Activated CD4-positive, alpha-beta T cell treated with anti-CD3 and anti-CD28 coated beads, Interleukin-2, Interleukin-6, amounts not matched to agents 100 ng/mL and 50 ng/mL, durations not matched to agents 16 hours and 8 hours (primary cell): Measurements from ENCODE around the gene SLC25A13.

Experiments used
- DNase-seq: peaks from one replicate; pipeline ENCODE4 v3.0.0-alpha.2; 2020

The SLC25A13 gene

GRCh38 chr7:96076350-96076707 is 245.6 kb downstream of the SLC25A13 start:
- no peak for DNase-seq

- peak; percentile 57 for DNase-seq
Observed at GRCh38 chr7:96075510-96076349, 246.2 kb downstream of the SLC25A13 start.

GRCh38 chr7:96074871-96075270 is 247.0 kb downstream of the SLC25A13 start:
- no peak for DNase-seq
